Measurements from ENCODE around the gene SOX6. TPM values are rescaled to one million over a fixed set of nuclear protein-coding genes. Genes with fewer than 3 reads are reported as not detected.
A peak's percentile ranks its signal among the peaks of the same experiment; 100 is the strongest.

SOX6 gene
- polyA plus RNA-seq, 1 donor, result 25.0 TPM

DNA sequence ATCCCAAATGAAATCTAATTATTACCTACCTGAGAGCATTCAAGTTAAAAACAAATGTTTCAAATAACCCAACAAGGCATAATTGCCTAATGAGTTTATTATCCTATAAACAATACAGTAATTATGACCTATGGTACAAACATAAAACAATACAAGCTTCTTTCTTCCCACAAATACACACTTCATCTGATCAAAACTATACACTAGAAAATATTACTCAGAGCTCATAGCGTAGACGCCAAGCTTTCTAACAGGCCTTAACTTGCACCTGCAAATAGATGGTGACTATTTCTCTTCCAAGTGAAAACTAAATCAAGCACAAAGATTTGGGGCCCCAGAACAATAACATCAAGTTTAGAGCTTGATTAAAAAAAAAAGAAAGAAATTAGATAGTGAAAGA is 78.1 kb downstream of the SOX6 start:
- DNase-seq, result no peak

DNA sequence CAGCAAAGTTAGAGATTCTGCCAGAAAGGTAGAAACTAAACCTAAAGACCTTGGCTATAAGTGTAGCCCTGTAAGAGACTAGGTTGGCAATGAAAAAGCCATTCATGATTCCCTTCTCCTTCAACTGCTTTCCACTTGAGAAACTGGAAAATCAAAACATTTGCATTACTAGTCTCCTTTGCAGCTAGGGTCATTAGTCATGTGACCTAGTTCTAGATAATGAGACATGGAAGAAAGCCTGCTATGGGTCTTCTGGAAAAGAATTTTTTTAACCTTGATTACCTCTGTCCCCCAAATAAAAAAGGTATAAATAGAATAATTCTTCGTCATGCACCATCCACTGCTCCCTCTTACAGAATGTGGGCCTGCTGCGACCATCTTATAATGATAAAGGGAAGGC is 80.1 kb downstream of the SOX6 start:
- no peak for DNase-seq

DNA sequence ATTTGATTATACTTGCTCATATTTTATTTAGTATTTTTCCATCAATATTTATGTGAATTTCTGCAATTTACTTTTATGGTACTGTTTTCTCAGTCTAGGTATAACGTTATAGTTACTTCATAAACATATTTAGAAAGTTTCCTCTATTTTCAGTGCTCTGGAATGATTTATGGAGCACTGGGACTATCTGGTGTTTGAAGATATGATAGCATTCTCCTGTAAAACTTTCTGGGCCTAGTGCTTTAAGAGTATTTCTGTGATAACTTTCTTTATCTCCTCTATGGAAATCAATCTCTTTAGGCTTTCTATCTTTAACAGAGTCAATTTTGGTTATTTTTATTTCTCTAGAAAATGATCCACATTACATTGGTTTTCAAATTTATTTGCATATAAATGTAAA is 85.1 kb downstream of the SOX6 start:
- DNase-seq, result no peak

DNA sequence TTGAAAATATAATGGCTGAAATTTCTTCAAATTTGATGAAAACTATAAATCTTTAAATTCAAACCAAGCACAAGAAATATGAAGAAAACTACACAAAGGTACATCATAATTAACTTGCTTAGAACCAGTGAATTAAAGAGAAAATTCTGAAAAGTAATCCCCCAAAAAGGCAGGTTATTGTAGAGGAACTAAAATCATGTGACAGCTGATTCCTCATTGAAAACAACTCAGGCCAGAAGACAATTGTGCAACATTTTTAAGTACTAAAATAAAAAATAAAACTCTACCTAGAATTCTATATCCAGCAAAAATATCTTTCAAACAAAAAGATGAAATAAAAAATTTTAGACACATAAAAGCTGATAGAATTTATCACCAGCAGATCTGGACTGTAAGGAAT is 90.3 kb downstream of the SOX6 start:
- no peak for DNase-seq

DNA sequence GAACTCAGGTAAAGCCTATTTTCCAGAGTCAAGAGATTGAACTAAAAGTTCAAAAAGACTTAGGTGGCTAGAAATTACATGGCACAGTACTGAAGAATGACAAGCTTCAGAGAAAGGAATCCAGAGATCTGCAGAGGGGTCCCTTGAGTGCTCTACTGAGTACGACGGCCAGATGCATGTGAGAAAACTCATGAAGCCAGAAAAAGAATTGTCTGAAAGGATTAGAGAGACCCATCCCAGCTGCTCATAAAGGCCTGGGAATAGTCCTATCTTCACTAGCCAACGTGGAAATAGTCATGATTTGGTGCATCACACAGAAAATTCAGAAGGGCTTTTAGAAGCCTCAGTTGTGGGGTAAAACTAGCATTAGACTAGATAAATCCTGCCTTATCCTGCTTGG is 91.3 kb downstream of the SOX6 start:
- no peak for DNase-seq

DNA sequence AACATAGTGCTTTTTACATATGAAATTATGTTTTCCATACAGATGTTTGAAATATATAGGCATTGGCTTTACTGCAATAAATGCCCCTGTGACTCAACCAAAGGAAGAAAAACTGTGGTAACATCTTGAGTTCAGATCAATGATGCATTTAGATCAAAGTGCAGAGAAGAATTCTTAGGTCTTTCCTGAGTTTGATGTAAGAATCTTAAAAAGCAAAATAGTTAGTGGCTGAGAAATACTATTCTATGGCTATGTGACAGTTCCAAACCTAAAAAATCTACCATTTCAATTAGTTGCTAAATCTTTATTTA is 93.7 kb downstream of the SOX6 start:
- no peak for DNase-seq

DNA sequence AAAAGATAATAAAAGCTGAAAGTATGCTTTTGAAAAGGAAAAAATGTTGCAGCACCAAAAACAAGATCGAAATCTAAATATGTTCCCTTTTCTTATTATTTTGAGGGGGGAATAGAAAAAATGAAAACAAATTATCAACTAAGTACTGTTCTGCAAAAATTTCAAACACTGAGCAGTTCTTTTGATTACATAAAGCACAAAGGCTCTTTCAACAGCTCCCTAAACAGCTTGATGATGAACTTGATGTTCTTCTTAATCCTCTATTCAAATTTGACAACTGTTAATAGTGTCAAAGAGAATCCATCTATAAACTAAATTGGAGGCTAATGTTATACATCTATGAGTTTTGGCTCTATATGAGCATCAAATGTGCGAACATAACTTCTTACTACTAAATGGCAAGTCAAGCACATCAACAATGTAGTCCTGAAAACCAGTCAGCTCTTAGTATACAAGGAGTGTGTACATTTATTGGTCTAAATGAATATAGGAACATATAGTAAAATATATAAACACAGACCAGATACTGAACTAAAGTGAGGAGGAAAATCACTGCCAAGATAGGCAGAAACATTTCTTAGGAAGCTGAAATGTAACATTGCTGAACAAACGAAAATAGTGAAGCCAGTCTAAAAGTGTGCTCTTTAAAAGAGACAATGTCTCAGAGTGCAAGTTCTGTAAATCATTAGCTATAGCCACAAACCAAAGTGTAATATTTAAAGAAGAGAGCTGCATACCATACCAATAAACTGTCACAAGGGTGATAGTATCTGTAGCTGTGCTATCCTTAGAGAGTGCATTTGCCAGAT is 94.3 kb downstream of the SOX6 start:
- DNase-seq, result peak; percentile 14

DNA sequence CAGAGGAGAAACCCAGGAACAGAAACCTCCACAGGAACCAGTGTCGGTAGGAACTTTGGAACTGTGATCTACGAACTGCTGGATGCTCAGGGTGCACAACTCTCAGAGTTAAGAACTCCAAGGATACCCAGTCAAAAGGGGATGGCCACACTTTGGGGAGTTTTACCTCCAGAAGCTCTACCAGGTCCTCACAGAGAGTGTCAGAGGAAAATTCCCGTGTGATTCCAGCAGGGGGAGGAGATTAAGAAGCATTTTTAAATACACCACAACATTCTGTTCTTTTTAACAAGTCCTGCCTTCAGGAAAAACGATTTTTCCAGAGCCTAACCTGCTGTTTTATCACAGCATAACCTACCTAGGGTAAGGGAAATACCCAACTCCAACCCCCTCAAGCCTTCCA is 104.0 kb downstream of the SOX6 start:
- DNase-seq, result no peak

DNA sequence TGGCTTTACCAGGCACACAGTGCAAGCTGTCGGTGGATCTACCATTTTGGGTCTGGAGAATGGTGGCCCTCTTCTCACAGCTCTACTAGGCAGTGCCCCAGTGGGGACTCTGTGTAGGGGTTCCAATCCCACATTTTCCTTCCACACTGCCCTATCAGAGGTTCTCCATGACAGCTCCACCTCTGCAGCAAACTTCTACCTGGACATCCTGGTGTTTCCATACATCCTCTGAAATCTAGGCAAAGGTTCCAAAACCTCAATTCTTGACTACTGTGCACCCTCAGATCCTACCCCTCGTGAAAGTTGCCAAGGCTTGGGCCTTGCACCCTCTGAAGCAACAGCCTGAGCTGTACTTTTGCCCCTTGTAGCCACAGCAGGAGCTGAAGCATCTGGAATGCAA is 108.1 kb downstream of the SOX6 start:
- no peak for DNase-seq

DNA sequence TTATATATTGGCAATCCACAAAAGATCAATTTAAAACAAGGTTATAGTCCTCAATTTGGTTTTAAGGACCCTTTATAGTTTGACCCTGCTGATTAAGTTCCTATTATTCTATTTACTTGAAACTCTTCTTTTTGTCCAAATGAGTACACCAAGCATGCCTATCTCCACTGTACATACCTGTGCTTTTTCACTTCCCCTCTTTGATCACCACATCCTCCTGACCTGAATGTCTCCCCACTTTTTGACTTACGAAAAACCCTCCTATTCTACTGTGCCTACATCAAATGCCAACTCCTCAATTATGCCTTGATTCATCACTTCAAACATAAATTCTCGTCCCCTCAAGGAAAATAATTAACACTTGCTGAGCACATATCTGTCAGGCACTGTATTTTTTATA is 113.5 kb downstream of the SOX6 start:
- DNase-seq, result no peak

DNA sequence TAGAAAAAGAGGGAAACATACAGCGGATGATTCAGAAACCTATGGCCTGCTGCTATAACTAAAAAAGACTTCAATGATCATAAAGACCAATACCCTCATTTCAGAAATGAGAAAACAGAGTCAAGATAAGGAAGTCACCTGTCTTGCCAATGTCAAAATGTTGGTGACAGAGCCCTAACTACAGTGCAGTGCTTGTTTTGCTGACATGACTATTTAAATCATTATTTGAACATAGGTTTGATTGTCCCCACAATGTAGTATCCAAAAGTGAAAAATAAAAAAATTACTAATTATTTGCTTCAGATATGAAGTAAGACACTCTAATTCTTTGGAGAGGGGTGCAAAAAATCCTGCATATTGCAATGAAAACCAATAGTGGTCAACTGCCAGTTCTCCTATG is 115.7 kb downstream of the SOX6 start:
- no peak for DNase-seq

DNA sequence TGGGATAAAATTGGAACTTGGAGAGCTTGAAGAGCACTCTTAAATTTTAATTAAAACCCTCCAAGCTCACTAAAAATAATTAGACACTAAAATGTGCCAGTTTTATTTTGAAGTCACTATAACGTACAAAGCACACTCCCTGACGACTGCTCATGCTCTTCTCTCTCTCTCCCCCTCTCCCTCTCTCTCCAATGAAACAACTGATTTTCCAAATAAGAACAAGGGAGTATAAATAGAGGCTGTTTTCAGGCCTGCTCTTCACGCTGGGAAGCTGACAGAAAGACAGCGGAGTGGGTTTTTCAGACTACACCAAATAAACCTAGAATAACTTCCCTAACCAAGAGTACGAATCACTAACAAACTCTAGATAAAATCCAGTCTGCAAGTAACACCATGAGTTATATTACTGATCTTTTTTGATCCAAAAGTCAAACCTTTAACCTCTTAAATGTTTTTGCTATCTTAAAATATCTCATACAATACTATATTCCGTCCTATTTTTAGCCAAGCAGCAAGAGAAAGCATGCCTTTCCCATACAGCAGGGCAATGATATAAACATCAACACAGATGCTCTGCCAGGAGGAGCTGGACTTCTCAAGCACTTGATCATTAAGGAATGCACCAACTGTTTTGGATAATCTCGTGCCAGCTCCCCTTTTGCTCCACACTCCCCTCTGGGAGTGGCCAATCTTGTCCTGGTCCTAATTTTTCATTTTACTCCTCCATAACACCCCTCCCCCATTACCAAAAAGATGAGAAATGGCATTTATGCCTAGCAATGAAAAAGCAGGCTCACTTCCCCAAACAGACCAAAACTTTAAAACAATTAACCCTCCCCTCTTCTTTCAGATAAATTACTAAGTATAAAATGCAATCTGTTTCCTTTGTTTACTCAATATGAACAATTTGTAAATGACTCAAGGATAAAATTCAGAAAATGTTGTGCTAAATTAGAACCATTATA is 116.9 kb downstream of the SOX6 start:
- no peak for DNase-seq

DNA sequence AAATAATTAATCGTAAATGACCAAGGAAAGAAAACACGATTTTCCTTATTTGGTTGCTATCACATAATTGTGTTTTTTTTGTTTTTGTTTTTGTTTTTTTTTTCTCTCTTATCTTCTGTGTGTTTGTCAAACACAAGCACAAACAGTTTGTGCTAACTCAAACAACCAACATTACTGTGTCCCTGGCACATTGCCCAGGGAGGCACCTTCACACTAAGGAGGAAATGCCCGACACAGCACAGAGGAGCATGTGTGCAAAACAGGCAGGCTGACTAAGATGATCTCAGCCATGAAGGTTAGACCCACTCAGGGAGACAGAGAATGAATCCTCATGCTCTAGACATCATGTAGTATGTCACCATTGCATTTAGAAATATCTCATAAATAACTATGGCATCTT is 130.1 kb downstream of the SOX6 start:
- peak; percentile 8 for DNase-seq

DNA sequence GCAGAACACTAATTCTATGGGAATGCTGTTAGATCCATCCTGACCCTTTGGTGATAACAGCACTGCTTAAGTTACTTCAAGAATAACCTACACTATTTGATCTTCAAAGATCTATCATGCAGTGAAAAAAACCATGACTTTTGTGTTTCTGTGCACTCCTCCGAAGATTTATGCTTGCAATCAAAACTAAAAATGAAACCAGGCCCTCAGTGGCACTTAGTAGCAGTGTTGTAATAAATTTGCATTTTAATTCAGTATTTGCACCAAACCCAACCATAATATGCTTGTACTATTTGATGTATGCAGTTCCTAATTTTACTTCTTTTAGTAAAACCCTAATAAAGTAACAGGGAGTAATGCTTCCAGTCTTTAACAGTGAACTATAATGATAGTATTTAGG is 130.7 kb downstream of the SOX6 start:
- no peak for DNase-seq

DNA sequence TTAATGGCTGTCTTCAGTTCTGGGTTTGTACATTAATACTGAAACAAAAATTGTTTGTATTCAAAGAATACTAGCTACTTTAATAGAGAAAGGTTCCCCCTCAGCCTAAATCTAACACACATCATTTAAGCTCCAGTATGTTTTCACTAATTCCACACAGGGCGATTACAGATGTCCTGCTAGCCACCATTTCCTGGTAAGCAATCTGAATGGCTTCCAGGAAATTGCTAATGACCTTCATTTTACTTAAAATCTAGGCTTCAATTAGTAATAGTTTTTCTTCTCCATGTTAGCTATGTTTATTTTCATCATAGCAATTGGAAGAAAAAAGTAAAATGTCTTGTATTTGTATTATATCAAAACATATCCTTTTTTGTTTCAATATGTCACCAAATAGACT is 132.8 kb downstream of the SOX6 start:
- no peak for DNase-seq

DNA sequence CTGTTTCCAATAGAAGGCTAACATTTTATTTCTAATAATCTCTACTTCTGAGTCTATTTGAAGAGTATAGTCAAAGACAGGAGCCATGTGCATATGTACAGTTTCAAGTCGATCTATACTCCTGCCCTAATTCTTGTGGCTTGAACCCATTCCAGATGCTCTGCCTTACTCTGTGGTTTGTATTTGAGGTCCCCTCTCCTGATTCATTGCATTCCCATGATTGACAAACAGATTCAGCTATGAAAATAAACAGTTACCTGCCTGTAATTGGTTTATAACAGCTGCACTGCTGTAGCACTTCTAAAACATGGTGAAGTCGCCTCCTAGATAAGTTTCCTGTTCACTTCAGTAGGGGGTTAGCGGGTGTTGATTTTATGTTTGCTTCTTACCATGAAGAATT is 138.7 kb downstream of the SOX6 start:
- no peak for DNase-seq

DNA sequence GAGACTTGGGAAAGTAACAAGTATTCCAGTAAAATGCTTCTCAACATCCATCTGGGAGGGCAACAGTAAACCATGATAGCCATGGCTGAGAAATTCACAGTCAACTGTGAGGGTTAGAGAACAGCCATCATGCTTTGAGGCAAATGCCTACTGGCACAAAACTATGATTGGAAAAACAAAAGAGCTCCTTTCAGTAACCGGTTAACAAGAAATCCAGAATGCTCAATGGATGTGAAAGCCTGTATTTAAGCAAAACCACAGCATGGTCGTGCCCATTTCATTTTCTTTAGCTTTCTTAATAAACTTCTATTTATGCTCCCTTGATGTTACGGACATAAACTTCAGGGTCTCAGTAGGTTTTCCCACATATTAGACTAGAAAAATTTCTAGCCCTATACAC is 139.5 kb downstream of the SOX6 start:
- DNase-seq, result no peak

DNA sequence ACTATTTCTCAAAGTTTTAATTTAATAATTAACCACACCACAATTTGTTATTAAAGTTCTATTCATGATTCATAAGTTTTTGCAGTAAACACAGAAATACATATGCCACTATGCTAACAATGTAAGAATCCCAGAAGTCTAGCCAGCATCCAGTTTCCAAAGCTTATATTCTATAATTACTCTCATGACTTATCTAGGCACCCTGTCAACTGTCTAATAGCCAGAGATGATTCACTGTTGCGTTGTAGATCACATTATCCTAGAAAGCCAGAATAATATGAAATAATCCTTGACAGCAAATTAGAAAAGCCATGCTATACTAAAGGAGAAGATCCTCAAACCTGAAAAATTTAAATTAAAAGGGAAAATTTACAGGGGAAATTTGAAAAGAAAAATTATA is 141.0 kb downstream of the SOX6 start:
- no peak for DNase-seq

DNA sequence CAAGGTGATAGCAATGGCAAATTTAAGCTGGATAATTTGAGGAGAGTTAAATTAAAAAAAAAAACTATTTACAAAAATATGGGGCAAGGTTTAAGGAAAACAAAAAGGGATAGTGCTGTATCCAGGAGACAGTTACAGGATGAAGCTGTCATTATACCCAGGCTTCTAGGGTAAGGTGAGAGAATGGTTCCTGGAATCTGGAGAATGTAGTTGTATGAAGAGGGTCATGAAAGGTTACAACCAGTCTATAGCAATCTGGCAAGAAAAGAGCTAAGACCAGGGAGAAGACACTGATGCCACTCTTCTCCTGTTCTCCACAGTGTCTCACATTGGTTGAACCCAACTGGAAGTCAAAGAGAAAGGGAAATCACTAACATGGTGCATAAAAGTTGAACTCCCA is 144.9 kb downstream of the SOX6 start:
- DNase-seq, result no peak

DNA sequence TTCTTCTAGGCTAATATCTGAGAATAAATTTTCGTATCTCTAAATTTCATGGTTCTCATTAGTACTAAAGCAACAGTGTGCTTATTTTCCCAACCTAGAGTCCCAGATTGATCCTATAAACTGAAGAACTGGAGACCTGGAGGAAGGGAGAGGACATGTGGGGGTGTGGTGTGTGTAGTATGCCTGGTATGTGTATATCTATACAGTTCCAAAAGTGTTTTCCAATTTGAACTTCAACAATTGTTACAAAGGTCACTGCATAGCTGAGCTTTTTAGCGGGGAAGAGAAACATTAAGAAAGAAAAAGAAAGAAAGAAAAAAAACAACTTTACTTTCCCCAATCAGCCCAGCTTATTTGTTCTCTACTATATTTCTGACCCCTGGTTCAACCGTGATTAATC is 152.1 kb downstream of the SOX6 start:
- DNase-seq, result no peak

DNA sequence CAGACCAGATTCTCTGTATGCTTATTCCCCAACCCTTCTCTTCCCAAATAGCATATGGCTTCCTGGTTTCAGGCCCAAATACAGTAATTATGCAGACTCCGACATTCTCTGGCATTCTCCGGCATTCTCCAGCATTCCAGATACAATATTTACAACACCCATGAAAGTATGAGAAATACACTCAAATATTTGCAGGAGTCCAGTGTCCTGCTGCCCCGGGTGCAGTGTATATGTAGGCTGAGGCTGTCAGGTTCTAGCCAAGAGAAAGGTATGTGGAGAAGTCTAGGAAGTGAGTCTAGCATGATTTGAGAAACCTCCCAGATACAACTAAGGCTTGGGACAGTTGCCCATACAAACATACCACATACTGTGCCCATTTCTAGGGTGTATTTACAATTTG is 160.7 kb downstream of the SOX6 start:
- DNase-seq, result no peak

DNA sequence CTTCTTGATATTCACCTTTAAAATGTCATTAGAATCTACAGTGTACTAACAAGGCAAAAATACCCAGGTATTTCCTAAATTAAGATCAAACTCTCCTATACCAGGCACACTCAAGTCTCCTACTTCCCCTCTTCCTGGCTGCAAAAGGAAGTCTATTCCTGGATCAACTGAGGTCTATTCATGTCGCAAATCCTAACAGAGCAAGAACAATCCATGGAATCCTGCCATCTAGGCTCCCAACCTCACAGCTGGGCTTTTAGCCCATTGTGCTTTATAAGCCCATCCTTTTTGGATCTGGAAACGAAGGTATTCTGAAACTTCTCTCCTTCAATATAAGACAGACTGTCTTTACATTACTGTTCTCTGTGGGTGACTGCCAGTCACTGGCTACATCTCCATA is 161.8 kb downstream of the SOX6 start:
- DNase-seq, result no peak

DNA sequence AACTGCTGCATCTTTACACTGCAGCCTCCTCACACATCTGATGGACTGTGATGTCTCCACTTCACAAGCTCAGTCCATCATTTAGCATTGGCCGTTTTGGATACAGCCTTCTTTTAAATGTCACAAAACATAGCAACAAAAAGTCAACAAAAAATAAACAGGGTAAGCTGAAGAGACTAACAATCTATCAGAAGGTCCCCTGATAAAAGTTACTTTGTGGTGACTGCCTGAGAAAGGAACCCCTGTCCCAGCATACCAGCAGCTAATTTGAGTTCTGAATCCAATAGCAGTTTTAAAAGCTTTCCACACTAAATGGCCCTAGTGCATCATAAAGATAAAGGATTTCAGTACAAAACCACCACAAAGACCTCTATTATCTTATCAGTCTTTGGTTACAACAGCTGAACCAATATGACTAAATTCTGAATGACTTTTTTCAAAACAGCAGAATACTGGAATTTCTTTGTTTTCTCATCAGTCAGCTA is 162.4 kb downstream of the SOX6 start:
- DNase-seq, result no peak

DNA sequence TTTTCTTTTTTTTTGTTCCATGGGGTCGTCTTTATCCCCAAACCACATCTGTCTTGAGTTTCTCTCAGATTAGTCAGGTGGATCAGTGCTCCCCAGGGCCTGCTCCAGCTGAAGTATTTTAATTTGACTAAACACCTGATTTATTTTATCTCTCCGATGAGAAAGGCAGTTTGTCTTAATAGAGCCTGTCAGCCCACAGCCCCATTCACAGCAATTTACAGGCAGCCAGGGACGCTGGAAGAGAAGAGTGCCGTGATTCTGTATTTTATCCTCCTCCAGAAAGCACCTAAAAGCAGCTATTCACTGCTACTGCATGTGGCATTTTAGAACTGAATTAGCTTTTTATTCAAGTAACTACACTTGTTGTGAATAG is 164.5 kb downstream of the SOX6 start:
- DNase-seq, result peak; percentile 17

Measured in left kidney (tissue), 2 donors.